ENCODE results near the gene ACAP1. TPM values are rescaled to one million over a fixed set of nuclear protein-coding genes. Genes with fewer than 3 reads are reported as not detected.
A peak's percentile ranks its signal among the peaks of the same experiment; 100 is the strongest.
"Not testable (repeated sequence)": the region's sequence is repeated elsewhere in the genome, so short reads cannot be mapped to it uniquely, and the experiment has no call there.

Gene ACAP1
- total RNA-seq, 8 experiments from 2014 or later, result 4.9 to 36.4 (median 11.4) TPM

DNA sequence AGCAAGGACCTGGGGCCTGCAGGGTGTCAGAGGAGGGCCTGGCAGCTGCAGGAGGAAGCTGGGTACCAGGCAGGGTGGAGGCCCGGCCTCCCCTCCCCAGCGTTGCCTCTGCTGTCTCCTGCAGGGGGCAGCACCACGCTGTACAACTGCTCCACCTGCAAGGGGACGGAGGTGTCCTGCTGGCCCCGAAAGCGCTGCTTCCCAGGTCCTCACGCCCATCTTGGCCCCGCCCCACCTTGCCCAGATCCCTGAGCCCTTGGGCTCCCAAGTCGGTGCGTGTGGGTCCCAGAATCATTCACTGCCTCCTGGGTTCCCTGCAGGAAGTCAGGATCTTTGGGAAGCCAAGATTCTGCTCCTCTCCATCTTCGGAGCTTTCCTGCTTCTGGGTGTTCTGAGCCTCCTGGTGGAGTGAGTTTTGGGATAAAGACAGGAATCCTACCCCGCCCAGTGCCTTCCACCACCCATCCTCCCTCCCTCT is 19.8 kb downstream of the ACAP1 start:
- WGBS, 10 experiments, result 13 to 26% methylated on average over 3 to 6 of the region's 12 CpGs; no CpG with 5 or more reads in 8 of the 10 experiments
- in situ Hi-C loops (cut with MboI; ENCODE audit: low pct_unique_long_range_greater_than_20kb in 2 of 9, low sequenced_read_pairs in 9 of 9, unreplicated experiment in 9 of 9), result no loop called here

GRCh38 chr17:7356756-7357155 is 20.4 kb downstream of the ACAP1 start:
- Histone ChIP-seq H3K4me3 (no peak overlapping the region), H3K27ac (no peak overlapping the region), H3K4me1 (replicated peaks in 1 of 2) (peaks cover 25 to 40% of the 10 kb centered on the region in 2 donors)
- ATAC-seq (replicated peaks in 6 of 8), result no peak
- in situ Hi-C loops (cut with MboI; ENCODE audit: low pct_unique_long_range_greater_than_20kb in 2 of 9, low sequenced_read_pairs in 9 of 9, unreplicated experiment in 9 of 9), result no loop called here
- 40 to 91% (median 83%) methylated on average over 1 to 5 of the region's 8 CpGs; no CpG with 5 or more reads in 7 of the 10 experiments for WGBS, 10 experiments

More for the DNA sequence above, 19.8 kb downstream of the ACAP1 start:
- H3K27ac ChIP-seq, result no peak overlapping the region
- H3K4me3 ChIP-seq, result no peak overlapping the region
- ATAC-seq (replicated peaks in 6 of 8), result peak in 5 of 8 experiments; percentile 2 to 46 (median 6)
- peaks cover 25 to 40% of the 10 kb centered on the region in 2 donors for H3K4me1 ChIP-seq (replicated peaks in 1 of 2)

- ATAC-seq (replicated peaks in 6 of 8), result no peak
- no peak overlapping the region for H3K27ac ChIP-seq
- no peak overlapping the region for H3K4me3 ChIP-seq
- 8 to 100% (median 80%) methylated on average over 1 to 2 of the region's 2 CpGs; no CpG with 5 or more reads in 1 of the 10 experiments for WGBS, 10 experiments
- in situ Hi-C loops (cut with MboI; ENCODE audit: low pct_unique_long_range_greater_than_20kb in 2 of 9, low sequenced_read_pairs in 9 of 9, unreplicated experiment in 9 of 9), result no loop called here
- H3K4me1 ChIP-seq (replicated peaks in 1 of 2), result peaks cover 25 to 40% of the 10 kb centered on the region in 2 donors
Measured at GRCh38 chr17:7357381-7357780, 21.1 kb downstream of the ACAP1 start.

DNA sequence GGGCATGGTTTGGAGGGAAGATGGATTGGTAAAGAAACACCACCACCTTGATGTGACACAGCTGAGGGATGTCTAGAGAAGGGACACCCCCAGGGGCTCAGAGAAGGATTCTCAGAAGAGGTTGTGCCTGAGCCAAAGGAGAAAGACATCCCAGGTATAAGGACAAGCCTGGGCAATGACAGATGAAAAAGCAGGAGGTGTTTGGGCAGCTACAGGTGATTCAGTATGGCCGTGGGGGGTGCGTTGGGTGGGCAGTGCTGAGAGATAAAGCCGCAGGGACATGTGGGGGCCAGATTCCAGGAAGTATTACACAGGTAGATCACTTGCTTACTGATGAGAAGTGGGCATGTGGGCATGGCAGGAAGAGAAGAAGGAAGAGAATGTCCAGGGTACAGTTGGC is 25.6 kb downstream of the ACAP1 start:
- Histone ChIP-seq H3K4me1 (replicated peaks in 1 of 2) (no peaks in the 10 kb centered on the region), H3K4me3 (no peak overlapping the region), H3K27ac (no peak overlapping the region)
- no peak for ATAC-seq (replicated peaks in 6 of 8)
- 18 to 65% (median 58%) methylated on average over 2 to 3 of the region's 3 CpGs; no CpG with 5 or more reads in 6 of the 10 experiments for WGBS, 10 experiments
- in situ Hi-C loops (cut with MboI; ENCODE audit: low pct_unique_long_range_greater_than_20kb in 2 of 9, low sequenced_read_pairs in 9 of 9, unreplicated experiment in 9 of 9), result no loop called here

- in situ Hi-C loops (cut with MboI; ENCODE audit: low pct_unique_long_range_greater_than_20kb in 2 of 9, low sequenced_read_pairs in 9 of 9, unreplicated experiment in 9 of 9), result no loop called here
- 11 to 100% (median 93%) methylated on average over 1 to 6 of the region's 6 CpGs; no CpG with 5 or more reads in 2 of the 10 experiments for WGBS, 10 experiments
- Histone ChIP-seq H3K27ac (no peak overlapping the region), H3K4me1 (replicated peaks in 1 of 2) (peaks cover 4 to 5% of the 10 kb centered on the region in 2 donors), H3K4me3 (no peak overlapping the region)
- ATAC-seq (replicated peaks in 6 of 8), result peak in 2 of 8 experiments; percentile 41 to 67
Measured at GRCh38 chr17:7363311-7363710, 27.0 kb downstream of the ACAP1 start.

DNA sequence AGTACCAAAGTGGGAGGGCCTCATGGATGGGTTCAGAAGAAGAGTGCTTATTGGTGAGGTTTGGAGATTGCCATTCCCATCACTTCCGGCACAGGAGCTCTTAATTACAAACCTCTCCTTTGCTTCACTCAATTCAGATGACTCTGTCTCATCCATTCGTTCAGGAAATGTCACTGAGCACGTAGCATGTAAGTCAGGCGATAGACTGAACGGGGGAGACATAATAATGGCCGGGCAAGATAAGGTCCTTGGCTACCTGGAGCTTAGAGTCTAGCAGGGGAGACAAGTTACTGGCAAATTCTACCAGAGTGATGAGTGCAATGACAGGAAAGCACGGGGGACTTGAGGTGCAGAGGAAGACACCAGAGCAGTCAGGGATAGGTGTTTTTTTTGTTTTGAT is 29.6 kb downstream of the ACAP1 start:
- H3K27ac ChIP-seq; H3K4me1 ChIP-seq (replicated peaks in 1 of 2); ATAC-seq (replicated peaks in 6 of 8); in situ Hi-C loops (cut with MboI; ENCODE audit: low pct_unique_long_range_greater_than_20kb in 2 of 9, low sequenced_read_pairs in 9 of 9, unreplicated experiment in 9 of 9); H3K4me3 ChIP-seq: not testable (repeated sequence)
- 60% methylated on average over 1 of the region's 7 CpGs; no CpG with 5 or more reads in 9 of the 10 experiments for WGBS, 10 experiments

- Histone ChIP-seq H3K27ac (no peak overlapping the region), H3K4me1 (replicated peaks in 1 of 2) (peaks cover 6 to 7% of the 10 kb centered on the region in 2 donors), H3K4me3 (no peak overlapping the region)
- WGBS, 10 experiments, result 67 to 100% (median 90%) methylated on average over 1 to 4 of the region's 8 CpGs; no CpG with 5 or more reads in 5 of the 10 experiments
- in situ Hi-C loops (cut with MboI; ENCODE audit: low pct_unique_long_range_greater_than_20kb in 2 of 9, low sequenced_read_pairs in 9 of 9, unreplicated experiment in 9 of 9), result no loop called here
- ATAC-seq (replicated peaks in 6 of 8), result no peak
Measured at GRCh38 chr17:7367083-7367482, 30.8 kb downstream of the ACAP1 start.

GRCh38 chr17:7367918-7368598 is 31.7 kb downstream of the ACAP1 start:
- in situ Hi-C loops (cut with MboI; ENCODE audit: low pct_unique_long_range_greater_than_20kb in 2 of 9, low sequenced_read_pairs in 9 of 9, unreplicated experiment in 9 of 9), result no loop called here
- ATAC-seq (replicated peaks in 6 of 8), result peak in 5 of 8 experiments; percentile 21 to 56 (median 39)
- Histone ChIP-seq H3K27ac (no peak overlapping the region), H3K4me1 (replicated peaks in 1 of 2) (peaks cover 6 to 7% of the 10 kb centered on the region in 2 donors), H3K4me3 (no peak overlapping the region)
- 0 to 75% (median 60%) methylated on average over 2 to 5 of the region's 13 CpGs; no CpG with 5 or more reads in 1 of the 10 experiments for WGBS, 10 experiments

DNA sequence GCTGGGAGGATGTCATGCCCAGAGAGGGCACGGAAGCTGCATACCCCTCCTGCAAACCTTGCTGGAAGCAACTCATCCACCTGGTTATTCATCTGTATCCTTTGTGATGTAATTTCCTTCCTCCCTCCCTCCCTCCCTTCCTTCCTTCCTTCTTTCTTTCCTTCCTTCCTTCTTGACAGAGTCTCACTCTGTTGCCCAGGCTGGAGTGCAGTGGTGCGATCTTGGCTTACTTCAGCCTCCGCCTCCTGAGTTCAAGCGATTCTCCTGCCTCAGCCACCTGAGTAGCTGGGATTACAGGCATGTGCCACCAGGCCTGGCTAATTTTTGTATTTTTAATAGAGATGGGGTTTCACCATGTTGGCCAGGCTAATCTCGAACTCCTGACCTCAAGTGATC is 32.3 kb downstream of the ACAP1 start:
- H3K27ac ChIP-seq; in situ Hi-C loops (cut with MboI; ENCODE audit: low pct_unique_long_range_greater_than_20kb in 2 of 9, low sequenced_read_pairs in 9 of 9, unreplicated experiment in 9 of 9); H3K4me1 ChIP-seq (replicated peaks in 1 of 2); ATAC-seq (replicated peaks in 6 of 8); H3K4me3 ChIP-seq: not testable (repeated sequence)
- 60 to 100% (median 90%) methylated on average over 1 to 2 of the region's 5 CpGs; no CpG with 5 or more reads in 7 of the 10 experiments for WGBS, 10 experiments

GRCh38 chr17:7369825-7370224 is 33.5 kb downstream of the ACAP1 start:
- in situ Hi-C loops (cut with MboI; ENCODE audit: low pct_unique_long_range_greater_than_20kb in 2 of 9, low sequenced_read_pairs in 9 of 9, unreplicated experiment in 9 of 9), result no loop called here
- Histone ChIP-seq H3K27ac (no peak overlapping the region), H3K4me1 (replicated peaks in 1 of 2) (peaks cover 6 to 7% of the 10 kb centered on the region in 2 donors), H3K4me3 (no peak overlapping the region)
- WGBS, 10 experiments, result 48 to 100% (median 80%) methylated on average over 1 to 4 of the region's 5 CpGs; no CpG with 5 or more reads in 3 of the 10 experiments
- ATAC-seq (replicated peaks in 6 of 8), result no peak

DNA sequence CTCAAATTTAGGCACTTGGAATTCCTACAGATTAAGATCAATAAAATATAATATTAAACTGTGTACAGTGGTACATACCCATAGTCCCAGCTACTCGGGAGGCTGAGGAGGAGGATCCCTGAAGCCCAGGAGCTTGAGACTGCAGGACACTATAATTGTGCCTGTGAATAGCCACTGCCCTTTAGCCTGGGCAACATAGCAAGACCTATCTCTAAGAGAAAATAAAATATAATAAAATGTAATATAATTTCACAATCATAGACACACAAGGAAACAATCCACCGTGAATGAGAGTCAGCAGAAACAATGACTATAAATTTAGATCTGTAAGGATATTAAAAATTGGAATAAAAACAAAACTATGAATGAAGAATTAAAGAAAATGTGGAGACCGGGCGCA is 34.5 kb downstream of the ACAP1 start:
- H3K27ac ChIP-seq, result no peak overlapping the region
- H3K4me1 ChIP-seq (replicated peaks in 1 of 2), result peaks cover 6 to 7% of the 10 kb centered on the region in 2 donors
- no peak overlapping the region for H3K4me3 ChIP-seq
- in situ Hi-C loops (cut with MboI; ENCODE audit: low pct_unique_long_range_greater_than_20kb in 2 of 9, low sequenced_read_pairs in 9 of 9, unreplicated experiment in 9 of 9), result no loop called here
- no peak for ATAC-seq (replicated peaks in 6 of 8)
- 50 to 100% (median 79%) methylated on average over 1 to 4 of the region's 4 CpGs for WGBS, 10 experiments

DNA sequence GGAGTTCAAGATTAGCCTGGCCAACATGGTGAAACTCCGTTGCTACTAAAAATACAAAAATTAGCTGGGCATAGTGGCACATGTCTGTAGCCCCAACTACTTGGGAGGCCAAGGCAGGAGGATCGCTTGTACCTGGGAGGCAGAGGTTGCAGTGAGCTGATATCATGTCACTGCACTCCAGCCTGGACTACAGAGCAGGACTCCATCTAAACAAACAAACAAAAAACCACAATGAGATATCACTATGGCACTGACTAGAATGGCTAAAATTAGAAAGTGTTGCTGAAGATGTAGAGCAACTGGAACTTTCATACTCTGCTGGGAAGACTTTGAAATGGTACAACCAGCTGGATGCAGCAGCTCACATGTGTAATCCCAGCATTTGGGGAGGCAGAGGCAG is 38.0 kb downstream of the ACAP1 start:
- in situ Hi-C loops (cut with MboI; ENCODE audit: low pct_unique_long_range_greater_than_20kb in 2 of 9, low sequenced_read_pairs in 9 of 9, unreplicated experiment in 9 of 9), result no loop called here
- Histone ChIP-seq H3K27ac (no peak overlapping the region), H3K4me3 (no peak overlapping the region), H3K4me1 (replicated peaks in 1 of 2) (no peaks in the 10 kb centered on the region)
- WGBS, 10 experiments, result 63 to 100% (median 85%) methylated on average over 1 to 2 of the region's 2 CpGs; no CpG with 5 or more reads in 3 of the 10 experiments
- no peak for ATAC-seq (replicated peaks in 6 of 8)

DNA sequence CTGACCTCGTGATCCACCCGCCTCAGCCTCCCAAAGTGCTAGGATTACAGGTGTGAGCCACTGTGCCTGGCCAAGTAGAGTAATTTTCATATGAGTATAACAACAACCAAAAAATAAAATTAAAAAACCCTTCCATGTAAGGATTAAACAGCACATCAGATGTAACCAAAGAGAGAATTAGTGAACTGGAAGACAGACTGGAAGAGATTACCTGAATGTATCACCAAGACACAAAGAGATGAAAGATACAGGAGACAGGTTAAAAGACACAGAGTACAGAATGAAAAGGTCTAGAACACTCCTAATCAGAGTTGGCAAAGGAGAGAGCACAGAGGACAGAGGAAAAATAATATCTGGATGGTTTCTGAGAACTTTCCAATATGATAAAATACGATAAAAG is 42.8 kb downstream of the ACAP1 start:
- Histone ChIP-seq H3K27ac (no peak overlapping the region), H3K4me1 (replicated peaks in 1 of 2) (peaks cover 4 to 7% of the 10 kb centered on the region in 2 donors), H3K4me3 (no peak overlapping the region)
- ATAC-seq (replicated peaks in 6 of 8), result no peak
- 67 to 100% (median 88%) methylated on average over 1 to 3 of the region's 3 CpGs for WGBS, 10 experiments
- in situ Hi-C loops (cut with MboI; ENCODE audit: low pct_unique_long_range_greater_than_20kb in 2 of 9, low sequenced_read_pairs in 9 of 9, unreplicated experiment in 9 of 9), result no loop called here

Data from motor neuron (in vitro differentiated cells).